HepG2 (cell line): Measurements from ENCODE around the gene NOTUM. TPM values are rescaled to one million over a fixed set of nuclear protein-coding genes. Genes with fewer than 3 reads are reported as not detected.

ENCODE experiments used
- ATF7 ChIP-seq, 2 experiments: fragments of 450-650 bp in 1 of 2; sonication (generic) in 1 of 2; formaldehyde crosslinking in 1 of 2; IDR thresholded peaks; 2 replicates each; pipeline versions ENCODE4 v1.4.0 to v1.6.1; 2016 to 2020; ENCODE audit warnings: antibody characterized with exemption in 1 of 2, mild to moderate bottlenecking in 1 of 2, missing genetic modification reagents in 1 of 2
- DDIT3 ChIP-seq: sonication (generic); formaldehyde crosslinking; IDR thresholded peaks from 2 replicates; pipeline ENCODE4 v1.4.0; 2020; ENCODE audit warnings: mild to moderate bottlenecking, missing genetic modification reagents
- ELF4 ChIP-seq: sonication (generic); formaldehyde crosslinking; IDR thresholded peaks from 2 replicates; pipeline ENCODE4 v1.5.0; 2020; ENCODE audit warnings: missing genetic modification reagents, mild to moderate bottlenecking, moderate library complexity, borderline replicate concordance
- FOXA1 ChIP-seq, 2 experiments: fragments of 450-650 bp in 1 of 2; sonication (generic) in 1 of 2; formaldehyde crosslinking in 1 of 2; IDR thresholded peaks; 2 replicates each; pipeline versions ENCODE4 v1.4.0 to v1.6.1; 2016 to 2020; ENCODE audit warnings: missing genetic modification reagents in 1 of 2
- JDP2 ChIP-seq: sonication (generic); formaldehyde crosslinking; IDR thresholded peaks from 2 replicates; pipeline ENCODE4 v1.8.1; 2022; ENCODE audit warnings: missing genetic modification reagents, borderline replicate concordance
- KDM3A ChIP-seq: IDR thresholded peaks from 2 replicates; pipeline ENCODE4 v1.6.1; 2018; ENCODE audit warnings: low read depth, missing compliant biosample characterization
- KLF9 ChIP-seq: IDR thresholded peaks from 2 replicates; pipeline ENCODE4 v1.6.1; 2016; ENCODE audit warnings: low read depth
- MTA1 ChIP-seq: sonication (generic); formaldehyde crosslinking; IDR thresholded peaks from 2 replicates; pipeline ENCODE4 v1.4.0; 2020; ENCODE audit warnings: missing genetic modification reagents, mild to moderate bottlenecking, borderline replicate concordance
- POLR2A ChIP-seq, 2 experiments: IDR thresholded peaks; 2 replicates each; pipeline ENCODE4 v1.6.1; 2011; ENCODE audit warnings: low read depth in 2 of 2, low read length in 2 of 2, mild to moderate bottlenecking in 1 of 2, moderate library complexity in 1 of 2; ENCODE audit not compliant: insufficient read depth in 1 of 2
- POLR2AphosphoS5 ChIP-seq: IDR thresholded peaks from 2 replicates; pipeline ENCODE4 v1.6.1; 2012; ENCODE audit warnings: low read depth, low read length
- RFXANK ChIP-seq: IDR thresholded peaks from 2 replicates; pipeline ENCODE4 v1.6.1; 2016
- RXRA ChIP-seq: sonication (generic); formaldehyde crosslinking; IDR thresholded peaks from 2 replicates; pipeline ENCODE4 v1.5.1; 2020; ENCODE audit warnings: missing genetic modification reagents
- SNAI1 ChIP-seq: sonication (generic); formaldehyde crosslinking; IDR thresholded peaks from 2 replicates; pipeline ENCODE4 v1.5.0; 2020; ENCODE audit warnings: mild to moderate bottlenecking, missing genetic modification reagents, borderline replicate concordance
- SYNCRIP ChIP-seq: fragments of 200-400 bp; formaldehyde crosslinking; IDR thresholded peaks from 2 replicates; pipeline ENCODE4 v1.6.1; 2018; ENCODE audit warnings: mild to moderate bottlenecking, low read depth, low read length; ENCODE audit not compliant: insufficient read depth
- XBP1 ChIP-seq: sonication (generic); formaldehyde crosslinking; IDR thresholded peaks from 2 replicates; pipeline ENCODE4 v1.5.0; 2020; ENCODE audit warnings: missing genetic modification reagents
- ZNF382 ChIP-seq: sonication (generic); formaldehyde crosslinking; IDR thresholded peaks from 2 replicates; pipeline ENCODE4 v1.5.0; 2020; ENCODE audit warnings: missing genetic modification reagents, mild to moderate bottlenecking, borderline replicate concordance
- ZSCAN21 ChIP-seq: sonication (generic); formaldehyde crosslinking; IDR thresholded peaks from 2 replicates; pipeline ENCODE4 v1.8.0; 2022; ENCODE audit warnings: mild to moderate bottlenecking, missing genetic modification reagents, moderate library complexity, borderline replicate concordance
- polyA plus RNA-seq, 8 experiments: library from polyadenylated mRNA; depleted of rRNA in 3 of 8; stranded (reverse) in 7 of 8; unstranded in 1 of 8; fragments of >200 nt; fragmentation: Illumina TruSeq in 4 of 8; extraction: Trizol in 4 of 8; gene quantifications; 2 replicates each; pipeline versions ENCODE4 v1.2.1 to v1.2.3, GENCODE V29; 2011 to 2016; ENCODE audit warnings: low read depth in 4 of 8, missing spikeins in 1 of 8, mixed read lengths in 1 of 8; ENCODE audit not compliant: insufficient read depth in 1 of 8
- total RNA-seq, 5 experiments: library from RNA; depleted of rRNA; stranded (reverse); fragments of >200 nt; fragmentation: Illumina TruSeq; extraction: Trizol; gene quantifications; 2 replicates each; pipeline ENCODE4 v1.2.3, GENCODE V29; 2016; ENCODE audit warnings: low read depth in 1 of 5
- TF ChIP-seq, protein P1 (sequence below): sonication (generic); formaldehyde crosslinking; IDR thresholded peaks from 2 replicates; pipeline ENCODE4 v1.8.0; 2022; ENCODE audit warnings: mild to moderate bottlenecking, missing genetic modification reagents, moderate library complexity
- TF ChIP-seq, protein P2 (sequence below): sonication (generic); formaldehyde crosslinking; IDR thresholded peaks from 2 replicates; pipeline ENCODE4 v1.5.0; 2020; ENCODE audit warnings: missing genetic modification reagents, mild to moderate bottlenecking, borderline replicate concordance
- TF ChIP-seq, protein P3 (sequence below): sonication (generic); formaldehyde crosslinking; IDR thresholded peaks from 2 replicates; pipeline ENCODE4 v1.4.0; 2020; ENCODE audit warnings: mild to moderate bottlenecking, missing genetic modification reagents, borderline replicate concordance
- TF ChIP-seq, protein P4 (sequence below): IDR thresholded peaks from 2 replicates; pipeline ENCODE4 v1.6.1; 2016; ENCODE audit warnings: low read depth, borderline replicate concordance

NOTUM gene
- total and polyA plus RNA-seq, 2 of the 13 experiments (the other 11 are each of a cell fraction or from before 2014, with no cell fraction given), result 150 to 160 TPM

GRCh38 chr17:82000803-82001570 lies 40.0 kb upstream of the NOTUM start (continued):
- TF ChIP-seq, protein P1, sequence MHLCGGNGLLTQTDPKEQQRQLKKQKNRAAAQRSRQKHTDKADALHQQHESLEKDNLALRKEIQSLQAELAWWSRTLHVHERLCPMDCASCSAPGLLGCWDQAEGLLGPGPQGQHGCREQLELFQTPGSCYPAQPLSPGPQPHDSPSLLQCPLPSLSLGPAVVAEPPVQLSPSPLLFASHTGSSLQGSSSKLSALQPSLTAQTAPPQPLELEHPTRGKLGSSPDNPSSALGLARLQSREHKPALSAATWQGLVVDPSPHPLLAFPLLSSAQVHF (CRISPR knock-in tag), result 0 out of 2 replicates have a peak, but pooled peaks have one; percentile 69
- TF ChIP-seq SYNCRIP (no peak), KDM3A (CRISPR knock-in tag) (peak; percentile 92), RFXANK (CRISPR knock-in tag) (no peak), ATF7 (IDR thresholded peaks at IDR 0.05) (no peak), ATF7 (CRISPR knock-in tag; IDR thresholded peaks at IDR 0.05) (no peak; the same call in none of the 2 replicates), JDP2 (CRISPR knock-in tag) (peak; percentile 43; the same call in 1 of the 2 replicates), MTA1 (CRISPR knock-in tag) (peak; percentile 92), FOXA1 (IDR thresholded peaks at IDR 0.05) (no peak), FOXA1 (CRISPR knock-in tag; IDR thresholded peaks at IDR 0.05) (peak; percentile 39; the same call in 1 of the 2 replicates), ZSCAN21 (CRISPR knock-in tag) (peak; percentile 40; the same call in 1 of the 2 replicates), XBP1 (CRISPR knock-in tag) (peak; percentile 31; the same call in 1 of the 2 replicates), DDIT3 (0 out of 2 replicates have a peak, but pooled peaks have one; percentile 30), SNAI1 (CRISPR knock-in tag) (0 out of 2 replicates have a peak, but pooled peaks have one; percentile 52), POLR2A (IDR thresholded peaks at IDR 0.05; ENCODE audit: insufficient read depth in 1 of 2, low read depth in 2 of 2, low read length in 2 of 2) (no peak; a peak in 1 of 4 replicates), ELF4 (CRISPR knock-in tag) (no peak), RXRA (CRISPR knock-in tag) (peak; percentile 97), POLR2AphosphoS5 (peak; percentile 63), KLF9 (CRISPR knock-in tag) (peak; percentile 63; the same call in 1 of the 2 replicates), ZNF382 (no peak)
- TF ChIP-seq, protein P2, sequence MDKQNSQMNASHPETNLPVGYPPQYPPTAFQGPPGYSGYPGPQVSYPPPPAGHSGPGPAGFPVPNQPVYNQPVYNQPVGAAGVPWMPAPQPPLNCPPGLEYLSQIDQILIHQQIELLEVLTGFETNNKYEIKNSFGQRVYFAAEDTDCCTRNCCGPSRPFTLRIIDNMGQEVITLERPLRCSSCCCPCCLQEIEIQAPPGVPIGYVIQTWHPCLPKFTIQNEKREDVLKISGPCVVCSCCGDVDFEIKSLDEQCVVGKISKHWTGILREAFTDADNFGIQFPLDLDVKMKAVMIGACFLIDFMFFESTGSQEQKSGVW (CRISPR knock-in tag), result no peak
- TF ChIP-seq, protein P3, sequence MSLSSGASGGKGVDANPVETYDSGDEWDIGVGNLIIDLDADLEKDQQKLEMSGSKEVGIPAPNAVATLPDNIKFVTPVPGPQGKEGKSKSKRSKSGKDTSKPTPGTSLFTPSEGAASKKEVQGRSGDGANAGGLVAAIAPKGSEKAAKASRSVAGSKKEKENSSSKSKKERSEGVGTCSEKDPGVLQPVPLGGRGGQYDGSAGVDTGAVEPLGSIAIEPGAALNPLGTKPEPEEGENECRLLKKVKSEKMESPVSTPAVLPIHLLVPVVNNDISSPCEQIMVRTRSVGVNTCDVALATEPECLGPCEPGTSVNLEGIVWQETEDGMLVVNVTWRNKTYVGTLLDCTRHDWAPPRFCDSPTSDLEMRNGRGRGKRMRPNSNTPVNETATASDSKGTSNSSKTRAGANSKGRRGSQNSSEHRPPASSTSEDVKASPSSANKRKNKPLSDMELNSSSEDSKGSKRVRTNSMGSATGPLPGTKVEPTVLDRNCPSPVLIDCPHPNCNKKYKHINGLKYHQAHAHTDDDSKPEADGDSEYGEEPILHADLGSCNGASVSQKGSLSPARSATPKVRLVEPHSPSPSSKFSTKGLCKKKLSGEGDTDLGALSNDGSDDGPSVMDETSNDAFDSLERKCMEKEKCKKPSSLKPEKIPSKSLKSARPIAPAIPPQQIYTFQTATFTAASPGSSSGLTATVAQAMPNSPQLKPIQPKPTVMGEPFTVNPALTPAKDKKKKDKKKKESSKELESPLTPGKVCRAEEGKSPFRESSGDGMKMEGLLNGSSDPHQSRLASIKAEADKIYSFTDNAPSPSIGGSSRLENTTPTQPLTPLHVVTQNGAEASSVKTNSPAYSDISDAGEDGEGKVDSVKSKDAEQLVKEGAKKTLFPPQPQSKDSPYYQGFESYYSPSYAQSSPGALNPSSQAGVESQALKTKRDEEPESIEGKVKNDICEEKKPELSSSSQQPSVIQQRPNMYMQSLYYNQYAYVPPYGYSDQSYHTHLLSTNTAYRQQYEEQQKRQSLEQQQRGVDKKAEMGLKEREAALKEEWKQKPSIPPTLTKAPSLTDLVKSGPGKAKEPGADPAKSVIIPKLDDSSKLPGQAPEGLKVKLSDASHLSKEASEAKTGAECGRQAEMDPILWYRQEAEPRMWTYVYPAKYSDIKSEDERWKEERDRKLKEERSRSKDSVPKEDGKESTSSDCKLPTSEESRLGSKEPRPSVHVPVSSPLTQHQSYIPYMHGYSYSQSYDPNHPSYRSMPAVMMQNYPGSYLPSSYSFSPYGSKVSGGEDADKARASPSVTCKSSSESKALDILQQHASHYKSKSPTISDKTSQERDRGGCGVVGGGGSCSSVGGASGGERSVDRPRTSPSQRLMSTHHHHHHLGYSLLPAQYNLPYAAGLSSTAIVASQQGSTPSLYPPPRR (CRISPR knock-in tag), result peak; percentile 91
- TF ChIP-seq, protein P4, sequence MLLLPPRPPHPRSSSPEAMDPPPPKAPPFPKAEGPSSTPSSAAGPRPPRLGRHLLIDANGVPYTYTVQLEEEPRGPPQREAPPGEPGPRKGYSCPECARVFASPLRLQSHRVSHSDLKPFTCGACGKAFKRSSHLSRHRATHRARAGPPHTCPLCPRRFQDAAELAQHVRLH (CRISPR knock-in tag), result peak; percentile 66; the same call in 1 of the 2 replicates
